GM19035 (cell line): ENCODE data around the gene ABHD16B.
A peak's percentile ranks its signal among the peaks of the same experiment; 100 is the strongest.

ENCODE experiments used
- ATAC-seq: cut with Tn5 transposase; IDR thresholded peaks from one replicate; pipeline ENCODE4 v1.9.1; 2021; ENCODE audit not compliant: unreplicated experiment

ABHD16B gene

DNA sequence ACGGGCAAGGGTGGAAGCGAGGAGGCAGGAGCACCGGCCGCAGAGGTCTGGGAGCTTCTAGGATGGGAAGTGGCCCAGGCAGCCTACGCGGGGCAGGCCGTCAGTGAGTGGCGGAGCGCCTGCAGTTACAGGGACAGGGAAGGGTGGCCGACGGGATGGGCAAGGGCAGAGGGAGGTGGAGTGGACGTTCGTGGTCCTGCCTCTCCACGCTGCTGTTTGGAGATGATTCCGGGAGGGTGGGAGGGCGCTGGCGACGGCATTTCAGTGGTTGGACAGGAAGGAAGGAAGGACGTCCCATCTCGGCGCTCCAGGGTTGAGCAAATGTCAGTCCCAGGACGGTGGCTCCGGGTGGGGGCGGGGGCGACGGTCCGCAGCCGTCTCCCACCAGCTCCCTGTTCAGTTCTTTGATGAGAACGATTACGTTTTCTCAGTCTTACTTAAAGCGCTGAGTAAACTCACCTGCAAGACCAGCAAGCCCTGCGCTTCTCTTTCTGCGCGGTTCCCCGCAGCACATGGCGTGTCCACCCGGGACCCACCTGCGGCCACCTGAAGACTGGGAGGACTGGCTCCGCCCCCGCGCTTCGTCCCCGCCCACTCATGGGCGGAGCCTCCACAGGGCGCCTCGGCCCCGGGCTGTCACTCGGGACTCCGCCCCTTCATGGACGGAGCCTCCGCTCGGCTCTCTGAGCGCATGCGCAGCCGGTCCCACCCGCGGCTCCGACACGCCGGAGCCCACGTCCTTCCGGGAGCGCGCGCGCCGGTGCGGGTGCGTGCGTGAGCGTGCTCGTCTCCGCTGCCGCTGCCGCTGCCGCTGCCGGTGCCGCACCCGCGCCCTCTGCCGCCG, 33.3 kb downstream of the ABHD16B start, which contains the start of gene DNAJC5:
DNAJC5 (plus strand) TSS at position 769 of the 844 bp plus-strand sequence. CDS start 33,220 bp downstream, outside the sequence.
- peak; percentile 90 for ATAC-seq

GRCh38 chr20:63895202-63895951, 34.1 kb downstream of the ABHD16B start:
- peak; percentile 23 for ATAC-seq

GRCh38 chr20:63895952-63896263, 34.6 kb downstream of the ABHD16B start:
- ATAC-seq: no peak

DNA sequence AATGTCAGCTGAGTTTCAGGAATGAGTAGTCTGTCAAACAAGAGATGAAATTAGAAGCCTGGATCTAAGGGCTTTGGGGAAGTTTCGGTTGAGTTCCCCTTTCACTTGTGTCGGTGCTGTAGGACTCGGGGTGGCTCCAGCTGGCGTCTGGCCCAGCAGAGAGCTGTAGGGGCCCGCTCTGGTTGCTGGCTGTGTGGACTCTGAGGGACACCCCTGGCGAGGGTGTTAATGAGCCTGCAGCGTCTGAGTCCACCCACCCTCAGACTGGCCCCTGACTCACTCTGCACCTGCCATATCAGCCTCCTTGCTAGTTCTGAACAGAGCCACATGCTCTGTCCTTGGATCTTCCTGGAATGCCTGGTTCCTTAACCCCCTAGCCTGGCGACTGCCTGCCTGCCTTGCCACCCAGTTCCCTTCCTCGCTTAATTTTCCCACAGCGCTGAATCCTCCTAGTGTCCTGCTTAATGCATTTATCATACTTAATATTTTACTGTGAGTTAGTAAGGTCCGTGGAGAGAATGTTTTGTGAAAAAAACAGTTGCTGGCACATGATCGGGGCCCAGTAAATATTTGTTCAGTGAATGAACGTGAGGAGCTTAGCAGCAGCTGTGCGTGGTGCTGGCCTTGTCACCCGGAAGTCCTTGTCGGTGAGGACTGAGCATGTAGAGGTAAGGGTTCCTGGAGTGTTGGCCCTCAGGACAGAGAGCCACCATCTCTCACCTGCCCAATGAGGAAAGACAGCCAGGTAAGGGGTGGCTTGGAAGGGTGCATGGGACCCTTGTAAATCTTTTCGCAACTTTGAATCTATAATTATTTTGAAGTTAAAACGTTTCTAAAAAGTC, 35.2 kb downstream of the ABHD16B start:
- no peak for ATAC-seq

DNA sequence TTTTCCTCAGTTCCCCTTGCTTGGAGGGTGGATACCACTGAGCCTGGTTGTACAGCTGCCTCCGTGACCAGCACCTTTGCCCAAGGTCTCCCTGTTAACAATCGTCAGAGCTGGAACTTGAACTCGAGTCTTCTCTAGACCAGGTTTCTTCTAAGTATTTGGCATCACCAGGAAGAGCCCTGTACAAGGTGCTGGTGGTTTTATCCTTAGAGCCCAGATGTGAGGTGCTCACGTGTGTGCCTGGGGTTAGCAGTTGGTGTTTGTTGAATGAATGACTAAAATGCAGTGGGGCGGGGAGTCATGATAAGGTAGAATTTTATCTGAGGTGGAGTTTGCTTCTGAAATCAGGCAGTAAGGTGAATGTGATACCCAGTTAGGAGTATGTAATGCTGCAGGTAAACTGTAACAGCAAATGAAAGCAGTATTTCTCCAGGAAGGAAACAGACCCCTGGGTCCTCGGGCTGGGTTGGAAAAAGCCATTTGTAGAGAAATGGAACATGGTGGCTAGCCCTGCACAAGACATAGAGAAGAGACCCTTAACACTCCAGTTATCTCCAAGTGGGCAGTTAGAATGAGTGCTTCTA, 36.8 kb downstream of the ABHD16B start:
- ATAC-seq: no peak

- ATAC-seq: no peak
Observed at GRCh38 chr20:63898882-63899558, 37.7 kb downstream of the ABHD16B start.

GRCh38 chr20:63900413-63900812, 39.1 kb downstream of the ABHD16B start:
- no peak for ATAC-seq

DNA sequence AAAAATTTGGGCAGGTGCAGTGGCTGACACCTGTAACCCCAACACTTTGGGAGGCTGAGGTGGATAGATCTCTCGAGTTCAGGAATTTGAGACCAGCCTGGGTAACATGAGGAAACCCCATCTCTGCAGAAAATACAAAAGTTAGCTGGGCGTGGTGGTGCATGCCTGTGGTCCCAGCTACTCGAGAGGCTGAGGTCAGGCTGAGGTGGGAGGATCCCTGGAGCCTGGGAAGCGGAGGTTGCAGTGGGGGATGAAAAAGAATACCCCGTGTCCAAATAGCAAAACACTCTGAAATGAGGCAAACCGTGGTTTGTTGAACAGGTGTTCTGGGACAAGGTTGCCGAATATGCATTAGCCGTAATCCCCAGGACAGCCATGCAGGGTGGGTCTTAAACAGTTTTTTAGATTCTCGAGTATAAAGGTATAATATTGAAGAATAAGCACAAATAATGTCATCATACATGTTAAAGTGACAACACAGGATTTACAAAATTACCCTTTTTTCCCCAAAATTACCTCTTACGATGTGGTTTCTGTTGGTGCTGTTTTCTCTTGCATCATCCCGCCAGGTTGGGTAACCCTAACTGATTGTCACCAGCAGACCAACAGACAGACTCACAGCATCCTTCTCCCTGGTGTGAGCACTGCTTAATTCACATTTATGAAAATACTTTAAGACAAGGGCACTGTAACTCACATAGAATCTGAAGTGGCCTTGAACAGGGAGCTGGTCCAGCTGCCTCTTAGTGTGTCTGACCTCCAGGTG, 42.7 kb downstream of the ABHD16B start:
- ATAC-seq: no peak

DNA sequence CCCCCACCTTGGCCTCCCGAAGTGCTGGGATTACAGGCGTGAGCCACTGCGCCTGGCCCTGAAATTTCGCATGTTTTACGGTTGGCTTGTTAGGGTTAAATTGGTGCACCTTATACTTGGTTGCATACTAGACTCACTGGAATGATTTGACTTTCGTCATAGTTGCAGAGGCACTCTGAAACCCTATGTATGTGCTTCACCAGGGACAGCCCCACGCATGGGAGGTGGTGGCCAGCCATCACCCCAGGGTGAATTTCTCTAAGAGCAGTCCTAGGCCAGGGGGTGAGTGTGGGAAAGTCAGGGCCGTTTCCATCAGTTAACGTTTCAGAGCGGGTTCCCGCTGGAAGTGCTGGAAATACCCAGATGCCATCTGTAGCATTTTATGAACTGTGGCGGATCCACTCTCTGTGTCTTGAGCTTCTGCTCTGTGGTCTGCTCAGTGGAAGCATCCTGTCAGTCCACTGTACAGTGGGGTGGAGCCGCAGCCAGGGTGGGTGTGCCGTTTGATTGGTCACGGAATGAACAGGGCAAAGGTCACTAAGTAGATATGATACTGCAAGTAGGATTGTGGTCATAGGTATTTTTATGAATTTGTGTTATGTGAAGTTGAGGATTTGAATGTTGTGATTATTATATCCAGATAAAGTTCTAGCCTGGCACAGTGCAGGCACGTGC, 46.8 kb downstream of the ABHD16B start:
- ATAC-seq: no peak

DNA sequence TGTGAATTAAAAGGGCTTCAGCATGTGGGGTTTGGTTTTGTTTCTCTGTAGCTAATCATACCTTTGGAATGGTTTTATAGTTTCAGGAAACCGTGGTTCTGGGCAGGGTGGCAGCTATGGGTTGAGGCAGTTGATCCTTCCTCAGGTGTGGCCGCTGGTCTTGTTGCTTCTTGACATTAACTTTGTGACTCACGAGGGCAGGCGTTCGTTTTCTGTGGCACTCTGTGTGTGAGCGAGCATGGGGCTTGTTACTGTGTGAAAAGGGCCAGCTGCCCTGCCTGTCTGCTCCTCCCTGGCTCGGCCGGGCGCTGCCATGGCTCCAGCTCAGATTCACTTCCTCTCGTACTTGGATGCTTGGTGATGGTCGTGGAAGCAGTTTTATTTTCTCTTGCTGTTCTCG, 49.9 kb downstream of the ABHD16B start:
- no peak for ATAC-seq
